IPS-15b (cell line): ENCODE measurements around the gene IFT27.
"Not testable (repeated sequence)": the region's sequence is repeated elsewhere in the genome, so short reads cannot be mapped to it uniquely, and the experiment has no call there.

Experiments
- H3K27me3 ChIP-seq: one replicate; pipeline ENCODE4 v1.6.1; 2013; ENCODE audit warnings: low read length; ENCODE audit not compliant: control insufficient read depth, insufficient read depth
- H3K36me3 ChIP-seq: one replicate; pipeline ENCODE4 v1.6.1; 2013; ENCODE audit warnings: low read length; ENCODE audit not compliant: control insufficient read depth, insufficient read depth
- H3K4me1 ChIP-seq: one replicate; pipeline ENCODE4 v1.6.1; 2013; ENCODE audit warnings: mild to moderate bottlenecking, low read length; ENCODE audit not compliant: control insufficient read depth, insufficient read depth
- H3K4me3 ChIP-seq: one replicate; pipeline ENCODE4 v1.5.1; 2013; ENCODE audit warnings: low read depth, low read length
- H3K9ac ChIP-seq: one replicate; pipeline ENCODE4 v1.6.1; 2013; ENCODE audit warnings: low read depth, mild to moderate bottlenecking, low read length
- H3K9me3 ChIP-seq: one replicate; pipeline ENCODE4 v1.6.1; 2013; ENCODE audit warnings: mild to moderate bottlenecking, low read length; ENCODE audit not compliant: control insufficient read depth, insufficient read depth

The IFT27 gene

DNA sequence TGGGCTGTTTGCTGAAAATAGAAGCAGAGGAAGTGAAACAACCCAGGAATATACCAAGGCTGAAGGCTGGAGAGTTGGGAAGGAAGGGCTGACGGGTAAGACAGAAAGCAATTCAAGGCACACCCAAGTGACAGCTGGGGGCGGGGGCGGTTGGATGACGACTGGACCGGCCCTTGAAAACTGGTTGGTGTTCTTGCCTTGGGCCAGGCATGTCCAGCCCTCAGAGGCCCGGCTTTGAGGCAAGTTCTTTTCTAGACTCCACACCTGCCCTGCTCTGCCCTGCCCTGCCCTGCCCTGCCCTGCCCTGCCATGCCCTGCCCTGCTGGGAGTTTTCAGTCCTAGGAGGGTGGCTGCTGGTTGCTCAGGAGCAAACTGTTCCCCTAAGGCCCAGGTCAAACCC is 38.1 kb downstream of the IFT27 start:
- no peaks in the 10 kb centered on the region for H3K36me3 ChIP-seq
- H3K4me3 ChIP-seq = no peak overlapping the region
- no peaks in the 10 kb centered on the region for H3K4me1 ChIP-seq
- H3K9ac ChIP-seq = no peak overlapping the region
- H3K9me3 ChIP-seq = no peaks in the 10 kb centered on the region
- no peaks in the 10 kb centered on the region for H3K27me3 ChIP-seq

DNA sequence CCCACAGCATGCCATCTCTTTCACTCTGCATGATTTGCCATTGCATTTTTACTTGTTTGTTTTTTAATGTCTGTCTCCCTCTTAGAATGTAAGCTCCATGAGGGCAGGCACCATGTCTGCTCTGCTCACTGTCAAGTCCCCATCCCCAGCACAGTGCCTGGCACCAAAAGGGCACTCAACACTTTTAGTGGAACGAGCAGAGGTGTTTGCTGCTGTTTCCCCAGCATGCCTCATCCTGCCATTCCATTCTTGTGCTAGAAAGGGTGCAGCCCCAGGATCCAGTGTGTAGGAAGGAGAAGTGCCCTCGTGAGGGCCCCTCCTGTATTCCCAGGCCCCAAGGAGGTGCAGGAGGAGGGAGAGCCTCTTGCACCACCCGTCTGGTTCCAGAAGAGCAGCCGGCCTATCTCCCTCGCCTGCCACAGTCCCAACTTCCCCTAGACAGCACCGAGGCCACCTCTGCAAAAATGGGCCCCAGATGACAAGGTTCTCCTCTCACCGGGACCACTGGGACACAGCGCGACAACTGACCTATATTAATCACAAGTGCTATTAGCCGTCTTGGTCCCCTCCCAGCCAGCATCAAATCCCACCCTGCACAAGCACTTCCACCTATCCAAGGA is 39.1 kb downstream of the IFT27 start:
- H3K9ac ChIP-seq = no peak overlapping the region
- no peak overlapping the region for H3K4me3 ChIP-seq
- no peaks in the 10 kb centered on the region for H3K9me3 ChIP-seq
- H3K27me3 ChIP-seq = no peaks in the 10 kb centered on the region
- H3K4me1 ChIP-seq = no peaks in the 10 kb centered on the region
- no peaks in the 10 kb centered on the region for H3K36me3 ChIP-seq

DNA sequence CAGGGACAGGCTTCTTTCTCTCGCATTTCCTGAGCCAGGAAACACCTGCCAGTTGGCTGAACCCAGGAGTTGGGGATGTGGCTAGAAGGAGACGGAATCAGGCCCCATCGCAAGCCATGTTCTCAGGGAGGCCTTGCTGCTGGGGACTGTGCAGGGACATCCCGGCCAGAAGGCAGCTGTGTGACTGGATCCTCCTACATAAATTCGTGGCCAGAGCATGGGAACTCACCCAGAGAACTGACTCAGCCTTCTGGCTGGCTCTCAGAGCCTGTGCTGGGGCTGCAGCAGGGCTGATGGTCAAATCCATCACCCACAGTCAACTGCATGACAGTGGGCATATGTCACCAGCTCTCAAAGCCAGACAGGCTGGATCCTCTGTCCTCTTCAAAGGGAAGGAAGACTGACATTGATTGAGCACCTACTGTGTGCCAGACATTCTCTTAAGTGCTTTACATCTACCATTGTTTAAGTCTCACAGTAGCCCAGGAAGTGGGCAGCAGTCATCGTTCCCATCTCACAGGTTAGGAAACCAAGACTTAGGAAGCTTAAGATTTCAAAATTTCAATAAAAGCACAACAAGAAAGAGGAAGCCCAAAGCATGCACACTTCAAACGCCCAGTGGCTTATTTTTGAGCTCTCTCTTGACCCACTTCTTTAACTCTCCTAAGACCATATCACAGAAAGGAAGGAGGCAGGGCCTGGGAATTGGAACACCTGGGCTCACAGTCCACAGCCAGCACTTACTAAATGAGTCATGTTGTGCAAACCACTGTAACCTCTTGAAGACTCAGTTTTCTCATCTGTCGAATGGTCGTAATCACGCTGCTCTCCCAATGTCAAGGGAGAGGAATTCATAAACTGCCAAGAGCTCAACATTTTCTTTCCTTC is 41.5 kb downstream of the IFT27 start:
- Histone ChIP-seq H3K36me3 (no peaks in the 10 kb centered on the region), H3K4me1 (no peaks in the 10 kb centered on the region)

DNA sequence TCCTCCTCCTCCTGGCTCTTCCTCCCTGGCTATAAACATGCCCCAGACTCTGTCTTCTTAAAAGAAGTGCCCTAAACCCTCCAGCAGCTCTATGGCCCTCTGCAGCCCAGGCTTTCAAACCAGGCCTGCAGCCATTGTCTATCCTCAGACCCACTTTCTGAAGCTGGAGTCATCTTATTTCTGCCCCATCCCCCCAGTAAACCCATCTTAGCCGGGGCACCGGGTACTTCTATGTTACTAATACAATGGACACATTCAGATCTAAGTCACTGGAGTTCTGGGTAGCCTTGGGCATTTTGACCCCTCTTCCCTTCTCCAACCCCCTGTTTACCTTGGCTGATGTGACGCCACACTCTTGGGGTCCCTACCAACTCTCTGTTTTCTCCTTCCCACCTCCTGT is 42.6 kb downstream of the IFT27 start:
- Histone ChIP-seq H3K4me1 (no peaks in the 10 kb centered on the region), H3K9ac (no peak overlapping the region), H3K9me3 (no peaks in the 10 kb centered on the region), H3K4me3 (no peak overlapping the region), H3K36me3 (no peaks in the 10 kb centered on the region), H3K27me3 (no peaks in the 10 kb centered on the region)

More for the DNA sequence above, 41.5 kb downstream of the IFT27 start:
- H3K9me3 ChIP-seq = no peaks in the 10 kb centered on the region
- H3K27me3 ChIP-seq = no peaks in the 10 kb centered on the region
- H3K9ac ChIP-seq = no peak overlapping the region
- H3K4me3 ChIP-seq = no peak overlapping the region

DNA sequence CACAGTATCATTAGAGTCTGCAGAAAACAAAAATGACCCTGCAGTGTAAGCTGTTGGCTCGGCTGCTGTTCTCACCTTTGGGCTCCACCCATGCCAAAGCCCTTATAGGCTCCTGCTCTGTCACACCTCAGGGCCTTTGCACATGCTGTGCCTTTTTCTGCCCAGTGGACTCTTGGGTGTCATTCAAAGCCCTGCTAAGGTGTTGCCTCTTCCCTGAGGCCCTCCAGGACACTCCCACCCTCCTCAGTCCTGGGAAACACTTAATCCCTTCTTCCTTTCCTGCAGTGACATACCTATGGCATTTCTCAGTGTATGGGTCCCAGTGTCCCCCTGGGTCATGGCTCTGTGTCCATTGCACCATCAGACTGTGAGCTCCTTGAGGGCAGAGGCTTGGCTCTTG is 43.3 kb downstream of the IFT27 start:
- Histone ChIP-seq H3K36me3 (no peaks in the 10 kb centered on the region), H3K4me1 (no peaks in the 10 kb centered on the region), H3K9ac (no peak overlapping the region), H3K4me3 (no peak overlapping the region), H3K9me3 (no peaks in the 10 kb centered on the region), H3K27me3 (no peaks in the 10 kb centered on the region)

DNA sequence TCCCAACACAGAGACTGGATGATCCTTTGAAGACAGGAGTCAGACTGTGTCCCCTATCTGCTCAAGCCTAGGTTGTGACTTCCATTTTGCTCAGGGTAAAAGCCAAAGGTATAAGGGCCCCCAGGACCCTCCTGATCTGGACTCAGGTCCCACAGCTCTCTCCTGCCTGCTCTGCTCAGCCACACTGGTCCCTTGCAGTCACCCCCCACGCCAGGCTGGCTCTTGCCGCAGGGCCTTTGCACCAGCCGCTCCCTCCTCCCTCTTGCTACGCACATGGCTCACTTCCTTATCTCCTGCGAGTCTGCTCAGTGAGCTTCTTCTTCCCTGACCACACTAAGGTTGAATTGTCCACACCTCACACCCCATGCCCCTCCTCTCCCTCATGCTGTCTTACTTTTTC is 44.0 kb downstream of the IFT27 start:
- Histone ChIP-seq H3K4me1 (no peaks in the 10 kb centered on the region), H3K27me3 (no peaks in the 10 kb centered on the region), H3K9ac (no peak overlapping the region), H3K9me3 (no peaks in the 10 kb centered on the region), H3K4me3 (no peak overlapping the region), H3K36me3 (no peaks in the 10 kb centered on the region)

DNA sequence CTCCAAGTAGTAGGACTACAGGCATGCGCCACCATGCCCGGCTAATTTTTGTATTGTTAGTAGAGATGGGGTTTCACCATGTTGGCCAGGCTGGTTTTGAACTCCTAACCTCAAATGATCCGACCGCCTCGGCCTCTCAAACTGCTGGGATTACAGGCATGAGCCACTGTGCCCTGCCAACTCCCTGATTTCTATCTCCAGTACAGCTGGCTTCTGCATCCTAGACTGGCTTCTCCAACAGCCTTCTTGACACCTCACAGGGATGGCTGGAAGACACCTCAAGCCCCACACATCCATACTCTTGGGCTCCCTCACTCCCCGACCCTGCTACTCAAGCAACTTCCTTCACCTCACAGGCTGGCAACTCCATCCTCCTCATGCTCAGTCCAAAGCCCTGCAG is 44.6 kb downstream of the IFT27 start:
- not testable (repeated sequence) for H3K27me3 ChIP-seq, H3K4me1 ChIP-seq

DNA sequence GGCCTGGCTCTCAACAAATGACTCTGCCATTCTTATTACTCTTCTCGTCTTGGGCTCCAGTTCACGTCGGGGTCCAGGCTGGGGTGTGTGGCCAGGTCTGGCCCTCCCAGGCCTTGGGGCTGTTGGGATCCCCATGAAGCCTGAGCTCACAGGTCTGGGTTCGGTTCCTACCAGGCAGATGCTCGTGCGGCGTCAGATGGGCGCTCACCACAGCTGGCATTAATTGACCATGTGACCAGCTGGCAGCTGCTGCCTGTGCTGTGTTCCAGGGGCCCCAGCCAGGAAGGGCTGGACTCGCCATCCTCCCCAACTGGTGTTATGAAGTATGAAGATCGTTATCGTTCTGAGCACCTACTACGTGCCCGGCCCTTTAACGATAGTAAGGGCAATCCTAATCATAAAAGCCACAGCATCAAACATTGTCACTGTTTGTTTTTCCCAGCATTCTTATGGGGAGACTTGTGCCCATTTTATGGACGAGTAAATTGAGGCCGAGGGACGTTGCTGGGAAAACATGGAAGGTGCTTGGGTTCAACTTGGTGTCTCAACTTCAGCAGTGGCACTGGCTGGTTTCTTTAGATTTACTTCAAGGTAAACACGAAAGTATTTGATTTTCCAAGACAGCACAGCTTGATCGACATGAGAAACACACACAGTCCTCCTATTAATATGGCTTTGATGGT is 45.6 kb downstream of the IFT27 start:
- Histone ChIP-seq H3K36me3 (no peaks in the 10 kb centered on the region), H3K4me1 (no peaks in the 10 kb centered on the region), H3K27me3 (no peaks in the 10 kb centered on the region), H3K9ac (no peak overlapping the region), H3K9me3 (no peaks in the 10 kb centered on the region), H3K4me3 (no peak overlapping the region)

More for the DNA sequence above, 44.6 kb downstream of the IFT27 start:
- not testable (repeated sequence) for H3K9me3 ChIP-seq, H3K9ac ChIP-seq, H3K36me3 ChIP-seq, H3K4me3 ChIP-seq

DNA sequence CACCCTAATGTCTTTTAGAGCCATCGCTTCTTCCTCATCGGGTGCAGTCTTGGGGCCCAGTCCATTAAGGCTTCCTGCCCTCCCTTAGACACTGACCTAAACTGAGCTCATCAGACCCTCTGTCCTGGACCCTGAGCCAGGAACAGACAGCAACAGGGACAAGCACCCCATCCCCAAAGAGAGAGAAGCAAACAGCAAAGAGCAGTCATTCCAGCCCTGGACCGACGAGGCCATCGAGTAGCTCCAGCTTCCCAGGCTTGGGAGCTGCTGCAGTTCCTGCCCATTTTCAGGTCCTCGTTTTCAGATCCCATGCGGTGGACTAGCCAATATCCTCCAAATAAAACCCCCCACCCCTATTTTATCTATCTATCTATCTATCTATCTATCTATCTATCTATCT is 46.6 kb downstream of the IFT27 start:
- H3K4me1 ChIP-seq = no peaks in the 10 kb centered on the region
- H3K4me3 ChIP-seq = no peak overlapping the region
- H3K27me3 ChIP-seq = no peaks in the 10 kb centered on the region
- H3K36me3 ChIP-seq = no peaks in the 10 kb centered on the region
- H3K9ac ChIP-seq = no peak overlapping the region
- no peaks in the 10 kb centered on the region for H3K9me3 ChIP-seq

DNA sequence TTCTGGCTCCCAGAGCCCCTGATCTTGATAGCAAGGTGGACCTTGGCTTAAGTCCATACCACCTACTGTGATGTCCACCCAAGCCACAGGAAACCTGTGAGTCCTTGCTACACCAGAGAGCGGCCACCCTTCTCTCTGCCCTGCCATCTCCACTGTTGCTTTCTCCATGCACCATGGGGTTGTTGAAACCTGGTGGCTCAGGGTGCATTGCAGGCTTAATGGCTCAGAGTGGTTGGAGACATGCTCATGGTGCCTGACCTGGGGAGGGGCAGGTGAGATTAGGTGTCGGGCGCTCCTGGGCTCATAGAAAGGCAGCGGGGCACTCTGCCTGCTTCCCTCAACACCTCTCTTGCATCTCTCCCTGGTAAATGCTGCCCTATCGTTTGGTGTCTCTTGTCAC is 47.4 kb downstream of the IFT27 start:
- Histone ChIP-seq H3K27me3 (no peaks in the 10 kb centered on the region), H3K9me3 (no peaks in the 10 kb centered on the region), H3K4me1 (no peaks in the 10 kb centered on the region), H3K9ac (no peak overlapping the region), H3K36me3 (no peaks in the 10 kb centered on the region), H3K4me3 (no peak overlapping the region)

DNA sequence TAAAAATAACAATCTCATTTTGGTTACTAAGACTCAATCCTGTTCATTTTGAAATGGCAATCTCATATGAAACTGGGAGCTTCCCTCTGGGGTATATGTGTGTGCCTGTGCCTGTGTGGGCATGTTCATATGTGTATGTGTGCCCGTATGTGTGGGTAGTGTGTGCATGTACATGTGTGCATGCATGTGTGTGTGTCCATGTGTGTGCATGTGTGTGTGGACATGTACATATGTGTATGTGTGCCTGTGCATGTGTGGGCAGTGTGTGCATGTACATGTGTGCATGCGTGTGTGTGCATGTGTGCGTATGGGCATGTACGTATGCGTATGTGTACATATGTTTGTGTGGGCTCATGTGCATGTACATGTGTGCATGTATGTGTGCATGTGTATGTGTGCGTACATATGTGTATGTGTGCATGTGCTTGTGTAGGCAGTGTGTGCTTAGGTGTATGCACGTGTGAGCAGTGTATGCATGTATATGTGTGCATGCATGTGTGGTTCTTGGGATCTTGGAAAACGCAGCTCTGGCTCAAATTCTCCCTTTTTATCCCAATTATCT is 47.9 kb downstream of the IFT27 start:
- H3K4me3 ChIP-seq = no peak overlapping the region
- H3K27me3 ChIP-seq = no peaks in the 10 kb centered on the region
- no peaks in the 10 kb centered on the region for H3K36me3 ChIP-seq
- H3K4me1 ChIP-seq = no peaks in the 10 kb centered on the region
- no peaks in the 10 kb centered on the region for H3K9me3 ChIP-seq
- H3K9ac ChIP-seq = no peak overlapping the region
